ENCODE measurements around the gene LOXL3.

Gene LOXL3

DNA sequence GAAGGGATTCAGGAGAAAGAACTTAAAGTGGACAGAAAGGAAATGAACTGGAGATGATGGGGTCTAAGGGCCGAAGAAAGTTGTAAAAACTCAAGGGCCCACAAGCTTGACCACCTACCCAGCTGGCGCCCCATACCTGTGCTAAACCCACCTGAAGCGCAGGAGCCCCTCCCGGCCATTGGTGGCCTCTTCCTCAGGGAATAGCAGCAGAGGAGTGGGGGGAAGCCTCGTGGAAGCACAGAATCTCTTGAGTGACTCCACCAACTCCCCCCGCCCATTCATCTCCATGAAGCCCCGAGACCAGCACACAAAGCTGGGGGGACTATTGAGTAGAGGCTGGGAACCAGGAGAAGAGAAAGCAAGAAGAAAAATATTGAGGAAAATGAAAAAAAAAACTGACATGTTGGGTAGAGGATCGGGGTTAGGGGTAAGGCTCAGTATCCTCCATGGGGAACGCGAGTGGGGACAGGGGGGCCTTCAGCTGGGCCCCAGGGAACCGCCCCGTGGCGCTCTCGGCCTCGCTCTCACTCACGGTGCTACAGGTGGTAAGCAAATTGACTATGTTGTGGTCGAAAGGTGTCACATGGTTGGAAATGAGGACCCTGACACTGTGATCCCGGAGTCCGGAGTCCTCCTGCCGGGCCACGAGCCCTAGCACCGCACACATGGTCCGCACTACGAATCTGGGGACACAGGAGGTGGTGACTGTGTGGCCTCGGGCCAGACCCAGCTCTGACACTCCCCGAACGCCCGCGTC, 25.0 kb downstream of the LOXL3 start:
- peak overlapping the region; percentile 87 for H3K4me3 ChIP-seq (replicated peaks; ENCODE audit: low read depth, low read length)
- TF ChIP-seq, protein P1, sequence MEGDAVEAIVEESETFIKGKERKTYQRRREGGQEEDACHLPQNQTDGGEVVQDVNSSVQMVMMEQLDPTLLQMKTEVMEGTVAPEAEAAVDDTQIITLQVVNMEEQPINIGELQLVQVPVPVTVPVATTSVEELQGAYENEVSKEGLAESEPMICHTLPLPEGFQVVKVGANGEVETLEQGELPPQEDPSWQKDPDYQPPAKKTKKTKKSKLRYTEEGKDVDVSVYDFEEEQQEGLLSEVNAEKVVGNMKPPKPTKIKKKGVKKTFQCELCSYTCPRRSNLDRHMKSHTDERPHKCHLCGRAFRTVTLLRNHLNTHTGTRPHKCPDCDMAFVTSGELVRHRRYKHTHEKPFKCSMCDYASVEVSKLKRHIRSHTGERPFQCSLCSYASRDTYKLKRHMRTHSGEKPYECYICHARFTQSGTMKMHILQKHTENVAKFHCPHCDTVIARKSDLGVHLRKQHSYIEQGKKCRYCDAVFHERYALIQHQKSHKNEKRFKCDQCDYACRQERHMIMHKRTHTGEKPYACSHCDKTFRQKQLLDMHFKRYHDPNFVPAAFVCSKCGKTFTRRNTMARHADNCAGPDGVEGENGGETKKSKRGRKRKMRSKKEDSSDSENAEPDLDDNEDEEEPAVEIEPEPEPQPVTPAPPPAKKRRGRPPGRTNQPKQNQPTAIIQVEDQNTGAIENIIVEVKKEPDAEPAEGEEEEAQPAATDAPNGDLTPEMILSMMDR (IDR thresholded peaks at IDR 0.05; ENCODE audit: low read depth, low read length, missing control alignments): no peak
- DNase-seq (ENCODE audit: extremely low read depth, low read depth): no peak

GRCh38 chr2:74527741-74528140, 26.0 kb downstream of the LOXL3 start:
- no peak for DNase-seq (ENCODE audit: extremely low read depth, low read depth)
- peak overlapping the region; percentile 87 for H3K4me3 ChIP-seq (replicated peaks; ENCODE audit: low read depth, low read length)
- TF ChIP-seq, protein P1 (IDR thresholded peaks at IDR 0.05; ENCODE audit: low read depth, low read length, missing control alignments): no peak

DNA sequence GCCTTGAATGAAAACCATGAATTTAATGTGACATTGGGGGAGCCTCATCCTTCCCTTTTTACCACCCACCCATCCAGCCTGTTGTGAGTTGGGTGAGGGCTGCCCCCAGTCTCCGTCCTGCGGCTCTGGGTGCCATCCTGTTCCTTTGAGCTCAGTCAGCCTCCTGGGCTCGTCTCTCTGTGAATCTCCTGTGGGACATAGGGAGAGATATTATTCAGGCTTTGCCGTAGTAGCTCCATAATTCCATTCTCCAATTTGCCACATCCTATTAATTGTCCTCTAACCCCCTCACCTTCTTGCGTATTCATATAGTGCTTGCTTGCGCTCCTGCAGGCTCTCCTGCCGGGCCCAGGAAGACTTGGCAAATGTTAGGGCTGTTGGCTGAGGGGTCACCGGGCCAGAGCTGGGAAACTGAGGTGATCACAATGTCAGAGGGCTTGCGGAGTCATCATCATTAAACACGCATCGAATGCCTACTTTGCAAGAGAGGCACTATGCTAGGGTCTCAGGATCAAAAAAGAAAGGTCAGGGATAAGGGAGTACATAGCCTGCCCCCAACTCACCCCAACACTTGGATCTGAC, 27.0 kb downstream of the LOXL3 start:
- DNase-seq (ENCODE audit: extremely low read depth, low read depth): no peak
- TF ChIP-seq, protein P1 (IDR thresholded peaks at IDR 0.05; ENCODE audit: low read depth, low read length, missing control alignments): no peak
- H3K4me3 ChIP-seq (replicated peaks; ENCODE audit: low read depth, low read length): no peak overlapping the region

DNA sequence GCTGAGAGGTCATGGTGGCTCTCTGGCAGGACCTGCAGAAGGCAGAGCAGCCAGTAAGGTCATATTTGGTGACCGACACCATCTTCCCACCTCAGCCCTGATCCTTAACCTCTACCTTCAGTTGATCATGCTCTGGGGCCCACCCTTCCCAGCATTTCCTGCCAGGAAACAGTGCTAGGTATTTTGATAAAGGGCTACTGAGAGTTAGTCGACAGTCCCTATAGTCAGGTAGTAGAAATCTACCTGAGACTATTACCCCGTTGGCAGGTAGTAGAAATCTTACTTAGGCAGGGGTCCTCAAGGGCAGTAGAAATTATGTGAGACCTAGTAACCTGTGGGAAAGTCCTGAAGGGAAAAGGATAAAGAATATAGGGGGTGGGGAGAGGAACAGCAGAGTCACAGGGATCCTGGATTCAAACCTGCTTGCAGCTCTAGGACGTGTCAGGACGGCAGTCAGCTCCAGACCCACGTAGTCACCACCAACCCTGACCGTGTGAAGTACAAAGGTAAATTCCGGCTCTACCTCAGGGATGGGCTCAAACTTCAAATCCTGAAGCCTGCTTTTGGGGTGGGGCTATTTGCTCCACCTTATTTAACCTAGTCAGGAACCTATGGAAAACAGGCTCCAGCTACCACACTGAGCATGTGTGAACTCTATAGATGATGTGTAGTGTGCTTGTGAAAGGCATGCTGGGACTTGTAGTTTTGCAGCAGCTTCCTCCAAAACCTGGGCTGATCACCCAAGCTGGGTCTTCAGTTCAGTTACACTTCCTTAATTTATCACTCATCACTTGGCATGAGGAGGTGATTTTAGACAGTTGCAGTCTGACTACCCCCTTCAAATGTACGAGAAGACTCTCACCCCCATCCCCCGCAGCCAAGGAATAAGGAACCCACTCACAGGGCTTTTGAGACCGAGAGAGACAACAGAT, 27.8 kb downstream of the LOXL3 start, which contains the start of gene DQX1:
Gene DQX1, minus strand, starts transcription at position 515 of the 932 bp plus-strand sequence. Its CDS starts 502 bp downstream, at position 13.
- TF ChIP-seq, protein P1 (IDR thresholded peaks at IDR 0.05; ENCODE audit: low read depth, low read length, missing control alignments): no peak
- no peak for DNase-seq (ENCODE audit: extremely low read depth, low read depth)
- H3K4me3 ChIP-seq (replicated peaks; ENCODE audit: low read depth, low read length): no peak within 1 kb of the TSS

DNA sequence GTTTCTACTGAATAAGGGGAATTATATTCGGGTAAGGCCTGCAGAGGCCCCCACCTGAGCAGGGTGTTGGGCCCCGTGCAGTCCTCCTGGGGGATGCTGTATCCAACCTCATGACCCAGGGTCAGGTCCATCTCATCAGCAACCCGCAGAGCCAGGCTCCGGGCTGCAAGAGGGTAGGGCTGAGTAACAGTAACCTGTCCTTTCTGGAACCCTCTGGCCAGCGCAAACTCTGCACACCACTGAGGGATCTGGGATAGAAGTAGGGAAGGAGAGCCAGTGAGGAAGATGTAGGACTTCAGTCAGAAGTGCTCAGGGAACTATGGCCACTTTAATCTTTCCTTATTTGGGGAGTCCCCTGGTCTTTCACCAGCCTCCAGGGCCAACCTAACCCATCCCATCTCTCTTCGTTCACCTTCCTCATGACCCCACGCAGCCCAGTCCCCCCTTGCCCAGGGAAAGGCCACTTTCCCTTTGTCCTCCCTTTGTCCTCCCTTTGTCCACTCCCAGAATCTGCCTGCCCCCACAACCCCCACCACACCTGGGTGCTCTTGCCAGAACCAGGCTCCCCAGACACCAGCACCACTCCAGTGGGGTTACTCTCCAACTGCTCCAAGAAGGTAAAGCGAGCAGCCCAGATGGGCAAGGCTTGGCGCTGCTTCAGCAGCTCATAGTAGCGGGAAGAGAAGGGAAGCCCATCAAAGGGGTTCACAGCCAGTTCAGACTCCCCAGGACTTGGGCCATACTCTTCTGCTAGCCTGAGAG, 28.6 kb downstream of the LOXL3 start:
- TF ChIP-seq, protein P1 (IDR thresholded peaks at IDR 0.05; ENCODE audit: low read depth, low read length, missing control alignments): no peak
- H3K4me3 ChIP-seq (replicated peaks; ENCODE audit: low read depth, low read length): no peak overlapping the region
- no peak for DNase-seq (ENCODE audit: extremely low read depth, low read depth)

- TF ChIP-seq, protein P1 (IDR thresholded peaks at IDR 0.05; ENCODE audit: low read depth, low read length, missing control alignments): no peak
- H3K4me3 ChIP-seq (replicated peaks; ENCODE audit: low read depth, low read length): no peak overlapping the region
These were observed 29.7 kb downstream of the LOXL3 start for GRCh38 chr2:74524005-74524404.

More at GRCh38 chr2:74524005-74524404, 29.7 kb downstream of the LOXL3 start:
- DNase-seq (ENCODE audit: extremely low read depth, low read depth): no peak

All from HFF-Myc (cell line).